Smooth muscle cell (in vitro differentiated cells): ENCODE measurements around the gene ATAT1. TPM values are rescaled to one million over a fixed set of nuclear protein-coding genes. Genes with fewer than 3 reads are reported as not detected.

Experiments
- DNase-seq: peaks from one replicate; lab custom pipeline; 2025; ENCODE audit not compliant: unreplicated experiment; lab: John Stamatoyannopoulos, UW
- H2AFZ ChIP-seq: fragments of 200-600 bp; sonication (generic); 2 replicates; pipeline ENCODE4 v1.6.0; 2016; ENCODE audit warnings: antibody characterized with exemption, low read depth, mild to moderate bottlenecking
- H3F3A ChIP-seq: fragments of 200-600 bp; sonication (generic); 2 replicates; pipeline ENCODE4 v1.6.0; 2017; ENCODE audit warnings: antibody characterized with exemption, low read depth
- H3K27ac ChIP-seq: fragments of 200-600 bp; sonication (generic); 2 replicates; pipeline ENCODE4 v1.5.1; 2016; ENCODE audit warnings: low read depth, mild to moderate bottlenecking
- H3K27me3 ChIP-seq: fragments of 200-600 bp; sonication (generic); 2 replicates; pipeline ENCODE4 v1.6.1; 2016; ENCODE audit warnings: low read depth, mild to moderate bottlenecking
- H3K36me3 ChIP-seq: fragments of 200-600 bp; sonication (generic); 2 replicates; pipeline ENCODE4 v1.5.1; 2016; ENCODE audit warnings: low read depth
- H3K4me1 ChIP-seq: fragments of 200-600 bp; sonication (generic); 2 replicates; pipeline ENCODE4 v1.5.1; 2016; ENCODE audit warnings: low read depth
- H3K4me2 ChIP-seq: fragments of 200-600 bp; sonication (generic); 2 replicates; pipeline ENCODE4 v1.6.0; 2016; ENCODE audit warnings: mild to moderate bottlenecking
- H3K4me3 ChIP-seq: fragments of 200-600 bp; sonication (generic); 2 replicates; pipeline ENCODE4 v1.5.1; 2016; ENCODE audit warnings: mild to moderate bottlenecking
- H3K79me2 ChIP-seq: fragments of 200-600 bp; sonication (generic); 2 replicates; pipeline ENCODE4 v1.6.0; 2016; ENCODE audit warnings: low read depth, mild to moderate bottlenecking
- H3K9ac ChIP-seq: fragments of 200-600 bp; sonication (generic); 2 replicates; pipeline ENCODE4 v1.6.0; 2016; ENCODE audit warnings: low read depth
- H3K9me3 ChIP-seq: fragments of 200-600 bp; sonication (generic); replicated peaks from 2 replicates; pipeline ENCODE4 v1.5.1; 2016; ENCODE audit warnings: low read depth
- H4K20me1 ChIP-seq: fragments of 200-600 bp; sonication (generic); 2 replicates; pipeline ENCODE4 v1.6.0; 2016; ENCODE audit warnings: low read depth
- WGBS: methylation state at CpG from one replicate; pipeline ENCODE4 v1.1.7; 2016; ENCODE audit warnings: low lambda C conversion rate; 5-methylcytosine and 5-hydroxymethylcytosine counted together
- polyA plus RNA-seq: library from polyadenylated mRNA; unstranded; fragments of >200 nt; fragmentation: Nextera tagmentation; extraction: Ambion mirVana; gene quantifications from 2 replicates; pipeline ENCODE4 v1.2.1, GENCODE V29; 2016
- total RNA-seq: library from RNA; depleted of rRNA; stranded (reverse); fragments of >200 nt; gene quantifications from 2 replicates; pipeline ENCODE4 v1.2.3, GENCODE V29; 2014
- TF ChIP-seq, protein P1 (sequence below): fragments of 200-600 bp; sonication (generic); IDR thresholded peaks from 2 replicates; pipeline ENCODE4 v1.5.1; 2017; ENCODE audit warnings: borderline replicate concordance, mild to moderate bottlenecking, antibody characterized with exemption; ENCODE audit not compliant: insufficient read depth, poor library complexity, severe bottlenecking

Gene ATAT1
- total and polyA plus RNA-seq, 2 experiments from 2014 or later: 8.5 to 16.5 TPM

DNA sequence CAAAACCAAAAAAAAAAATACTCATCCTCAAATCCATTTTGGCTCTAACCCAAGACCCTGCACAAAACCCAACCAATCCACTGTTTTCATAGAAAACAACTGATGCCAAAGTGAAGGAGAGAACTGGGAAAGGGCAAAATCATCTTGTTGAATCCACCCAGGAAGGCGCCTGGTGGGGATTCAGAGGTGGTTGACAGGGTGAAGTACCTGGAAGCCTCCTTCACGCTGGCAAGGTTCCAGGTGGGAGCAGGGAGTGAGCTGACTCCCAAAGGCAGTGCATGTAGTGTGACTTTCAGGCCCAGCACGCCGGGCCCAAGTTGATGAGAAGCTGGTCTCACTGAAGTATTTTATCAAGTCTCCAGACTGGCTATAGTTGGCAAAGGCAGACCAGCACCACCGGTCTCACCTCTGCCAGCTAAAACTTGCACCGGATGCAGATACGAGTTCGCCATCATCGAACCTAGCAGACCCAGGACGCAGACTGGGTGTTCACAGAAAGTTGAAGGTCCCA, 26.2 kb upstream of the ATAT1 start:
- H3K4me1 ChIP-seq: no peaks in the 10 kb centered on the region
- H3K9me3 ChIP-seq: no peaks in the 10 kb centered on the region
- H3K36me3 ChIP-seq: peaks cover 29% of the 10 kb centered on the region
- no peak overlapping the region for H2AFZ ChIP-seq
- H3K4me3 ChIP-seq: no peak overlapping the region
- H3K4me2 ChIP-seq: no peak overlapping the region
- H3K27ac ChIP-seq: no peak overlapping the region
- H3K9ac ChIP-seq: no peak overlapping the region
- peaks cover 41% of the 10 kb centered on the region for H3F3A ChIP-seq
- H4K20me1 ChIP-seq: peaks cover 61% of the 10 kb centered on the region
- TF ChIP-seq, protein P1, sequence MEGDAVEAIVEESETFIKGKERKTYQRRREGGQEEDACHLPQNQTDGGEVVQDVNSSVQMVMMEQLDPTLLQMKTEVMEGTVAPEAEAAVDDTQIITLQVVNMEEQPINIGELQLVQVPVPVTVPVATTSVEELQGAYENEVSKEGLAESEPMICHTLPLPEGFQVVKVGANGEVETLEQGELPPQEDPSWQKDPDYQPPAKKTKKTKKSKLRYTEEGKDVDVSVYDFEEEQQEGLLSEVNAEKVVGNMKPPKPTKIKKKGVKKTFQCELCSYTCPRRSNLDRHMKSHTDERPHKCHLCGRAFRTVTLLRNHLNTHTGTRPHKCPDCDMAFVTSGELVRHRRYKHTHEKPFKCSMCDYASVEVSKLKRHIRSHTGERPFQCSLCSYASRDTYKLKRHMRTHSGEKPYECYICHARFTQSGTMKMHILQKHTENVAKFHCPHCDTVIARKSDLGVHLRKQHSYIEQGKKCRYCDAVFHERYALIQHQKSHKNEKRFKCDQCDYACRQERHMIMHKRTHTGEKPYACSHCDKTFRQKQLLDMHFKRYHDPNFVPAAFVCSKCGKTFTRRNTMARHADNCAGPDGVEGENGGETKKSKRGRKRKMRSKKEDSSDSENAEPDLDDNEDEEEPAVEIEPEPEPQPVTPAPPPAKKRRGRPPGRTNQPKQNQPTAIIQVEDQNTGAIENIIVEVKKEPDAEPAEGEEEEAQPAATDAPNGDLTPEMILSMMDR: no peak
- no peaks in the 10 kb centered on the region for H3K27me3 ChIP-seq
- DNase-seq: no peak
- WGBS: over 99% methylated on average over 10 of the region's 10 CpGs
- H3K79me2 ChIP-seq: no peaks in the 10 kb centered on the region

- Histone ChIP-seq H3K4me1 (no peaks in the 10 kb centered on the region), H3F3A (peaks cover 47% of the 10 kb centered on the region), H2AFZ (no peak overlapping the region), H3K36me3 (peaks cover 29% of the 10 kb centered on the region), H3K4me3 (no peak overlapping the region), H3K27me3 (no peaks in the 10 kb centered on the region), H4K20me1 (peaks cover 69% of the 10 kb centered on the region), H3K9me3 (no peaks in the 10 kb centered on the region), H3K9ac (no peak overlapping the region), H3K27ac (no peak overlapping the region), H3K4me2 (no peak overlapping the region), H3K79me2 (peaks cover 2% of the 10 kb centered on the region)
- 94% methylated on average over 6 of the region's 6 CpGs for WGBS
- no peak for DNase-seq
- TF ChIP-seq, protein P1: no peak
Measured at GRCh38 chr6:30601436-30601814, 25.2 kb upstream of the ATAT1 start.

- Histone ChIP-seq H3K36me3 (peaks cover 35% of the 10 kb centered on the region), H3K4me1 (no peaks in the 10 kb centered on the region), H3K9ac (no peak overlapping the region), H4K20me1 (peaks cover 75% of the 10 kb centered on the region), H3F3A (peaks cover 53% of the 10 kb centered on the region), H3K27ac (no peak overlapping the region), H2AFZ (no peak overlapping the region), H3K4me3 (no peak overlapping the region), H3K27me3 (no peaks in the 10 kb centered on the region), H3K9me3 (no peaks in the 10 kb centered on the region), H3K4me2 (no peak overlapping the region), H3K79me2 (peaks cover 8% of the 10 kb centered on the region)
- TF ChIP-seq, protein P1: no peak
- DNase-seq: no peak
- WGBS: 99% methylated on average over 36 of the region's 39 CpGs
Measured at GRCh38 chr6:30601815-30602641, 24.6 kb upstream of the ATAT1 start.
